GM23338 (cell line): Measurements from ENCODE around the gene BLZF1. TPM values are rescaled to one million over a fixed set of nuclear protein-coding genes. Genes with fewer than 3 reads are reported as not detected.

Source experiments
- ATAC-seq: fragments of 200-7000 bp; cut with Tn5 transposase; 3 replicates; pipeline ENCODE4 v1.9.1; 2020
- DNase-seq: peaks from one replicate; pipeline ENCODE4 v3.0.0-alpha.2; 2015; ENCODE audit warnings: low spot score
- H2AFZ ChIP-seq: fragments of 200-600 bp; sonication (generic); 2 replicates; pipeline ENCODE4 v1.8.0; 2016; ENCODE audit warnings: antibody characterized with exemption, mild to moderate bottlenecking, moderate library complexity
- H3F3A ChIP-seq: fragments of 200-600 bp; sonication (generic); replicated peaks from 2 replicates; pipeline ENCODE4 v1.8.0; 2017; ENCODE audit warnings: antibody characterized with exemption, mixed run types, low read depth
- H3K27ac ChIP-seq: fragments of 200-600 bp; sonication (generic); 2 replicates; pipeline ENCODE4 v1.6.1; 2016; ENCODE audit warnings: low read depth
- H3K27me3 ChIP-seq: fragments of 200-600 bp; sonication (generic); 2 replicates; pipeline ENCODE4 v1.8.0; 2016; ENCODE audit warnings: mild to moderate bottlenecking, mixed run types, moderate library complexity; ENCODE audit not compliant: insufficient read depth
- H3K36me3 ChIP-seq: fragments of 200-600 bp; sonication (generic); 2 replicates; pipeline ENCODE4 v1.8.0; 2016; ENCODE audit warnings: mild to moderate bottlenecking; ENCODE audit not compliant: insufficient read depth
- H3K4me1 ChIP-seq: fragments of 200-600 bp; sonication (generic); 2 replicates; pipeline ENCODE4 v1.8.0; 2016; ENCODE audit warnings: mild to moderate bottlenecking, moderate library complexity; ENCODE audit not compliant: insufficient read depth
- H3K4me2 ChIP-seq: fragments of 200-600 bp; sonication (generic); 2 replicates; pipeline ENCODE4 v1.7.1; 2017; ENCODE audit warnings: mixed run types
- H3K4me3 ChIP-seq: fragments of 200-600 bp; sonication (generic); 2 replicates; pipeline ENCODE4 v1.6.1; 2016; ENCODE audit warnings: mixed run types
- H3K79me2 ChIP-seq: fragments of 200-600 bp; sonication (generic); replicated peaks from 2 replicates; pipeline ENCODE4 v1.8.0; 2017; ENCODE audit warnings: mild to moderate bottlenecking; ENCODE audit not compliant: insufficient read depth
- H3K9me2 ChIP-seq: fragments of 200-600 bp; sonication (generic); 2 replicates; pipeline ENCODE4 v1.8.0; 2017; ENCODE audit not compliant: insufficient read depth
- H4K20me1 ChIP-seq: fragments of 200-600 bp; sonication (generic); replicated peaks from 2 replicates; pipeline ENCODE4 v1.8.0; 2017; ENCODE audit warnings: mild to moderate bottlenecking; ENCODE audit not compliant: insufficient read depth
- H3K27ac Mint-ChIP-seq: 2 replicates; pipeline ENCODE4 v1.8.0; 2020; ENCODE audit warnings: inconsistent platforms, mild to moderate bottlenecking, moderate library complexity, mixed read lengths
- H3K27me3 Mint-ChIP-seq: 3 replicates; pipeline ENCODE4 v1.8.0; 2022; ENCODE audit warnings: low read depth, mild to moderate bottlenecking, moderate library complexity, mixed read lengths, inconsistent platforms; ENCODE audit not compliant: insufficient read depth, poor library complexity
- H3K36me3 Mint-ChIP-seq: 3 replicates; pipeline ENCODE4 v1.8.0; 2021; ENCODE audit warnings: low read depth, mild to moderate bottlenecking, inconsistent platforms, moderate library complexity, mixed read lengths
- H3K4me1 Mint-ChIP-seq: 3 replicates; pipeline ENCODE4 v1.8.0; 2020; ENCODE audit warnings: mild to moderate bottlenecking, inconsistent platforms, mixed read lengths
- H3K4me3 Mint-ChIP-seq: 3 replicates; pipeline ENCODE4 v1.8.0; 2021; ENCODE audit warnings: moderate library complexity, mild to moderate bottlenecking, inconsistent platforms, mixed read lengths
- H3K9me3 Mint-ChIP-seq: 3 replicates; pipeline ENCODE4 v1.8.0; 2020; ENCODE audit warnings: moderate library complexity, mild to moderate bottlenecking, inconsistent platforms, mixed read lengths
- CTCF ChIP-seq, 2 experiments: fragments of 200-600 bp in 1 of 2; sonication (generic) in 1 of 2; conservative IDR thresholded peaks; 2 replicates each; pipeline versions ENCODE4 v1.5.1 to v1.6.1; 2016 to 2017; ENCODE audit warnings: antibody characterized with exemption in 2 of 2, low read depth in 2 of 2, mild to moderate bottlenecking in 2 of 2, moderate library complexity in 1 of 2
- EZH2 ChIP-seq: fragments of 200-600 bp; sonication (generic); IDR thresholded peaks from one replicate; pipeline ENCODE4 v1.8.0; 2017; ENCODE audit warnings: antibody characterized with exemption, mild to moderate bottlenecking, low read depth; ENCODE audit not compliant: unreplicated experiment
- EZH2phosphoT487 ChIP-seq: fragments of 200-600 bp; sonication (generic); IDR thresholded peaks from one replicate; pipeline ENCODE4 v1.8.1; 2018; ENCODE audit warnings: antibody characterized with exemption; ENCODE audit not compliant: unreplicated experiment
- JUNB ChIP-seq: IDR thresholded peaks from one replicate; pipeline ENCODE4 v1.6.1; 2016; ENCODE audit warnings: antibody characterized with exemption; ENCODE audit not compliant: unreplicated experiment
- REST ChIP-seq: IDR thresholded peaks from one replicate; pipeline ENCODE4 v1.6.1; 2018; ENCODE audit warnings: antibody characterized with exemption; ENCODE audit not compliant: unreplicated experiment
- STAT1 ChIP-seq: IDR thresholded peaks from one replicate; pipeline ENCODE4 v1.6.1; 2016; ENCODE audit warnings: antibody characterized with exemption; ENCODE audit not compliant: unreplicated experiment
- ZNF331 ChIP-seq: fragments of 250-450 bp; sonication (Bioruptor Pico); IDR thresholded peaks from 2 replicates; pipeline ENCODE4 v1.5.0; 2020; ENCODE audit warnings: low read depth, mild to moderate bottlenecking, moderate library complexity
- ZNF462 ChIP-seq: fragments of 250-450 bp; sonication (Bioruptor Pico); IDR thresholded peaks from 2 replicates; pipeline ENCODE4 v1.5.0; 2020; ENCODE audit warnings: mild to moderate bottlenecking, moderate library complexity
- polyA plus RNA-seq: library from polyadenylated mRNA; unstranded; fragments of >200 nt; fragmentation: Nextera tagmentation; extraction: Ambion mirVana; gene quantifications from 2 replicates; pipeline ENCODE4 v1.2.1, GENCODE V29; 2016
- total RNA-seq: library from RNA; depleted of rRNA; stranded (reverse); fragments of >200 nt; shearing (Covaris generic); gene quantifications from 2 replicates; pipeline ENCODE4 v1.2.3, GENCODE V29; 2014

The BLZF1 gene
- total and polyA plus RNA-seq, 2 experiments from 2014 or later, result 9.5 to 14.5 TPM

- no peak for TF ChIP-seq REST
- no peak for TF ChIP-seq JUNB
- no peak for TF ChIP-seq EZH2
- no peak for TF ChIP-seq CTCF (conservative IDR thresholded peaks at IDR 0.05; ENCODE audit: low read depth in 2 of 2)
- no peak for TF ChIP-seq STAT1
These were observed 41.1 kb upstream of the BLZF1 start (continued) for GRCh38 chr1:169326956-169327268.

- ATAC-seq (no peak), DNase-seq (no peak)
- H3K27ac Mint-ChIP-seq, result no peak overlapping the region
- H3F3A ChIP-seq, result no peaks in the 10 kb centered on the region
- no peak overlapping the region for H3K4me3 Mint-ChIP-seq
- no peaks in the 10 kb centered on the region for H3K9me2 ChIP-seq
- no peak overlapping the region for H3K4me2 ChIP-seq
- peaks cover 7% of the 10 kb centered on the region; the same call in 2 of the 3 replicates for H3K36me3 Mint-ChIP-seq
- H3K4me3 ChIP-seq, result no peak overlapping the region
- peaks cover 2% of the 10 kb centered on the region for H3K27me3 Mint-ChIP-seq
- peaks cover 15% of the 10 kb centered on the region for H3K4me1 Mint-ChIP-seq
- no peak overlapping the region for H2AFZ ChIP-seq
- H3K36me3 ChIP-seq, result no peaks in the 10 kb centered on the region
- no peak overlapping the region for H3K27ac ChIP-seq
- H4K20me1 ChIP-seq, result no peaks in the 10 kb centered on the region
- peaks cover 5% of the 10 kb centered on the region; the same call in 1 of the 2 replicates for H3K79me2 ChIP-seq
- H3K27me3 ChIP-seq, result no peaks in the 10 kb centered on the region
- peaks cover 24% of the 10 kb centered on the region for H3K4me1 ChIP-seq
- H3K9me3 Mint-ChIP-seq, result peaks cover 4% of the 10 kb centered on the region; the same call in 2 of the 3 replicates
- no peak for TF ChIP-seq ZNF462 (CRISPR knock-in tag)
- no peak for TF ChIP-seq CTCF (conservative IDR thresholded peaks at IDR 0.05; ENCODE audit: low read depth in 2 of 2)
- TF ChIP-seq ZNF331 (CRISPR knock-in tag), result no peak
- no peak for TF ChIP-seq EZH2phosphoT487
These were observed 40.1 kb upstream of the BLZF1 start for GRCh38 chr1:169327875-169328274.
